Astrocyte of the spinal cord (primary cell): ENCODE data around the gene ACSM2B.

ENCODE experiments used
- DNase-seq: peaks from one replicate; pipeline ENCODE4 v3.0.0; 2011; ENCODE audit warnings: low read depth, low spot score
- H3K4me3 ChIP-seq: 2 replicates; pipeline ENCODE4 v1.5.1; 2011; ENCODE audit warnings: low read depth, mild to moderate bottlenecking, low read length, moderate library complexity
- CTCF ChIP-seq: IDR thresholded peaks from 2 replicates; pipeline ENCODE4 v1.5.1; 2012; ENCODE audit warnings: low read depth, mild to moderate bottlenecking, low read length, inconsistent platforms
- in situ Hi-C: cut with HindIII; loops from 2 replicates; pipeline ENCODE4 v1.10.0; 2017; ENCODE audit warnings: low sequenced_read_pairs

Gene ACSM2B

GRCh38 chr16:20617271-20617670 is 41.1 kb upstream of the ACSM2B start:
- no peak overlapping the region for H3K4me3 ChIP-seq
- no peak for TF ChIP-seq CTCF
- no peak for DNase-seq
- in situ Hi-C loops = no loop called here

- no peak overlapping the region for H3K4me3 ChIP-seq
Observed at GRCh38 chr16:20614186-20615141, 38.3 kb upstream of the ACSM2B start.

GRCh38 chr16:20613481-20614185 is 37.5 kb upstream of the ACSM2B start:
- in situ Hi-C loops = no loop called here
- no peak for TF ChIP-seq CTCF
- no peak overlapping the region for H3K4me3 ChIP-seq
- DNase-seq = no peak

More at GRCh38 chr16:20614186-20615141, 38.3 kb upstream of the ACSM2B start:
- no peak for DNase-seq
- in situ Hi-C loops = no loop called here
- no peak for TF ChIP-seq CTCF

- TF ChIP-seq CTCF = no peak
- in situ Hi-C loops = no loop called here
- no peak for DNase-seq
- no peak overlapping the region for H3K4me3 ChIP-seq
Observed at GRCh38 chr16:20612551-20613480, 36.6 kb upstream of the ACSM2B start.

GRCh38 chr16:20611975-20612481 is 35.9 kb upstream of the ACSM2B start:
- no peak overlapping the region for H3K4me3 ChIP-seq
- TF ChIP-seq CTCF = no peak
- no peak for DNase-seq
- in situ Hi-C loops = no loop called here

GRCh38 chr16:20611350-20611902 is 35.3 kb upstream of the ACSM2B start:
- no peak for TF ChIP-seq CTCF
- H3K4me3 ChIP-seq = no peak overlapping the region
- in situ Hi-C loops = no loop called here
- no peak for DNase-seq
